GM23338 (cell line): ENCODE measurements around the gene ARFGAP2. TPM values are rescaled to one million over a fixed set of nuclear protein-coding genes. Genes with fewer than 3 reads are reported as not detected.

Experiments used
- ATAC-seq: fragments of 200-7000 bp; cut with Tn5 transposase; 3 replicates; pipeline ENCODE4 v1.9.1; 2020
- DNase-seq: peaks from one replicate; pipeline ENCODE4 v3.0.0-alpha.2; 2015; ENCODE audit warnings: low spot score
- H2AFZ ChIP-seq: fragments of 200-600 bp; sonication (generic); 2 replicates; pipeline ENCODE4 v1.8.0; 2016; ENCODE audit warnings: antibody characterized with exemption, mild to moderate bottlenecking, moderate library complexity
- H3F3A ChIP-seq: fragments of 200-600 bp; sonication (generic); replicated peaks from 2 replicates; pipeline ENCODE4 v1.8.0; 2017; ENCODE audit warnings: antibody characterized with exemption, mixed run types, low read depth
- H3K27ac ChIP-seq: fragments of 200-600 bp; sonication (generic); 2 replicates; pipeline ENCODE4 v1.6.1; 2016; ENCODE audit warnings: low read depth
- H3K27me3 ChIP-seq: fragments of 200-600 bp; sonication (generic); 2 replicates; pipeline ENCODE4 v1.8.0; 2016; ENCODE audit warnings: mild to moderate bottlenecking, mixed run types, moderate library complexity; ENCODE audit not compliant: insufficient read depth
- H3K36me3 ChIP-seq: fragments of 200-600 bp; sonication (generic); 2 replicates; pipeline ENCODE4 v1.8.0; 2016; ENCODE audit warnings: mild to moderate bottlenecking; ENCODE audit not compliant: insufficient read depth
- H3K4me1 ChIP-seq: fragments of 200-600 bp; sonication (generic); 2 replicates; pipeline ENCODE4 v1.8.0; 2016; ENCODE audit warnings: mild to moderate bottlenecking, moderate library complexity; ENCODE audit not compliant: insufficient read depth
- H3K4me2 ChIP-seq: fragments of 200-600 bp; sonication (generic); 2 replicates; pipeline ENCODE4 v1.7.1; 2017; ENCODE audit warnings: mixed run types
- H3K4me3 ChIP-seq: fragments of 200-600 bp; sonication (generic); 2 replicates; pipeline ENCODE4 v1.6.1; 2016; ENCODE audit warnings: mixed run types
- H3K79me2 ChIP-seq: fragments of 200-600 bp; sonication (generic); replicated peaks from 2 replicates; pipeline ENCODE4 v1.8.0; 2017; ENCODE audit warnings: mild to moderate bottlenecking; ENCODE audit not compliant: insufficient read depth
- H3K9me2 ChIP-seq: fragments of 200-600 bp; sonication (generic); 2 replicates; pipeline ENCODE4 v1.8.0; 2017; ENCODE audit not compliant: insufficient read depth
- H4K20me1 ChIP-seq: fragments of 200-600 bp; sonication (generic); replicated peaks from 2 replicates; pipeline ENCODE4 v1.8.0; 2017; ENCODE audit warnings: mild to moderate bottlenecking; ENCODE audit not compliant: insufficient read depth
- H3K27ac Mint-ChIP-seq: 2 replicates; pipeline ENCODE4 v1.8.0; 2020; ENCODE audit warnings: inconsistent platforms, mild to moderate bottlenecking, moderate library complexity, mixed read lengths
- H3K27me3 Mint-ChIP-seq: 3 replicates; pipeline ENCODE4 v1.8.0; 2022; ENCODE audit warnings: low read depth, mild to moderate bottlenecking, moderate library complexity, mixed read lengths, inconsistent platforms; ENCODE audit not compliant: insufficient read depth, poor library complexity
- H3K36me3 Mint-ChIP-seq: 3 replicates; pipeline ENCODE4 v1.8.0; 2021; ENCODE audit warnings: low read depth, mild to moderate bottlenecking, inconsistent platforms, moderate library complexity, mixed read lengths
- H3K4me1 Mint-ChIP-seq: 3 replicates; pipeline ENCODE4 v1.8.0; 2020; ENCODE audit warnings: mild to moderate bottlenecking, inconsistent platforms, mixed read lengths
- H3K4me3 Mint-ChIP-seq: 3 replicates; pipeline ENCODE4 v1.8.0; 2021; ENCODE audit warnings: moderate library complexity, mild to moderate bottlenecking, inconsistent platforms, mixed read lengths
- H3K9me3 Mint-ChIP-seq: 3 replicates; pipeline ENCODE4 v1.8.0; 2020; ENCODE audit warnings: moderate library complexity, mild to moderate bottlenecking, inconsistent platforms, mixed read lengths
- CREB1 ChIP-seq: fragments of 250-450 bp; sonication (Bioruptor Pico); IDR thresholded peaks from 2 replicates; pipeline ENCODE4 v1.5.0; 2020; ENCODE audit warnings: low read depth, mild to moderate bottlenecking, moderate library complexity
- ETS1 ChIP-seq: IDR thresholded peaks from 2 replicates; pipeline ENCODE4 v1.6.1; 2016; ENCODE audit warnings: antibody characterized with exemption
- EZH2 ChIP-seq: fragments of 200-600 bp; sonication (generic); IDR thresholded peaks from one replicate; pipeline ENCODE4 v1.8.0; 2017; ENCODE audit warnings: antibody characterized with exemption, mild to moderate bottlenecking, low read depth; ENCODE audit not compliant: unreplicated experiment
- EZH2phosphoT487 ChIP-seq: fragments of 200-600 bp; sonication (generic); IDR thresholded peaks from one replicate; pipeline ENCODE4 v1.8.1; 2018; ENCODE audit warnings: antibody characterized with exemption; ENCODE audit not compliant: unreplicated experiment
- JUNB ChIP-seq: IDR thresholded peaks from one replicate; pipeline ENCODE4 v1.6.1; 2016; ENCODE audit warnings: antibody characterized with exemption; ENCODE audit not compliant: unreplicated experiment
- NANOG ChIP-seq: IDR thresholded peaks from 2 replicates; pipeline ENCODE4 v1.6.1; 2016; ENCODE audit warnings: antibody characterized with exemption, borderline replicate concordance
- POLR2AphosphoS5 ChIP-seq: IDR thresholded peaks from 2 replicates; pipeline ENCODE4 v1.6.1; 2016; ENCODE audit warnings: antibody characterized with exemption, low read depth
- REST ChIP-seq: IDR thresholded peaks from one replicate; pipeline ENCODE4 v1.6.1; 2018; ENCODE audit warnings: antibody characterized with exemption; ENCODE audit not compliant: unreplicated experiment
- STAT1 ChIP-seq: IDR thresholded peaks from one replicate; pipeline ENCODE4 v1.6.1; 2016; ENCODE audit warnings: antibody characterized with exemption; ENCODE audit not compliant: unreplicated experiment
- ZNF114 ChIP-seq: fragments of 250-450 bp; sonication (Bioruptor Pico); IDR thresholded peaks from 2 replicates; pipeline ENCODE4 v1.5.0; 2020; ENCODE audit warnings: mild to moderate bottlenecking, moderate library complexity
- ZNF331 ChIP-seq: fragments of 250-450 bp; sonication (Bioruptor Pico); IDR thresholded peaks from 2 replicates; pipeline ENCODE4 v1.5.0; 2020; ENCODE audit warnings: low read depth, mild to moderate bottlenecking, moderate library complexity
- polyA plus RNA-seq: library from polyadenylated mRNA; unstranded; fragments of >200 nt; fragmentation: Nextera tagmentation; extraction: Ambion mirVana; gene quantifications from 2 replicates; pipeline ENCODE4 v1.2.1, GENCODE V29; 2016
- total RNA-seq: library from RNA; depleted of rRNA; stranded (reverse); fragments of >200 nt; shearing (Covaris generic); gene quantifications from 2 replicates; pipeline ENCODE4 v1.2.3, GENCODE V29; 2014

ARFGAP2 gene
- total and polyA plus RNA-seq, 2 experiments from 2014 or later: 25.6 to 122 TPM

DNA sequence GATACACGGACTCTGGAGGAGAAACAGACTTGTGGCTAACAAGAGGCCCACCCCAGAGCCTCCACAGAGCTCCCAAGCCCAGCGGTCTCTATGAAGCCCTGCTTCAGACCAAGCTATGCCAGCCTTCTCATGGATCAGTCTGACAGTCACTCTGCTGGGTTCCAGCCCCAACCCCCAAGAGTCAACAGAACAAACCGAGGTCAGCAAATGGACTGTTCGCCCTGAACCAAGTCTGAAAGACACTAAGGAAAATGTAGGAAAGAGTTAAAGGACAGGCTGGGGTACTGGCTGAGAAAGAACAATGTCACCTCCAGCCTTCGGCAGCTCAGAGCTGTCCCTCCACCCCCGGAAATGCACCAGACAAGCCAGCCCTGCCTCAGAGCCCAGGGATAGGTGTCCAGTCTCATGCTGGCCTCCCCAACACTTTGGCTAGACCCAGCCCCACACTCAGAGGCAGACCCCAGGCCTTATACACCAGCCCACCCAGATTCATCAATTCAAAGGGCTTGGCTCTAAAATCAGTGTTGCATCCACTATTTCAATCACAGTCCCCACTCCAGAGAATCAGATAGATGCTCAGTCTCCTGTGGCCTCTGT lies 3.8 kb downstream of the ARFGAP2 start (continued):
- no peak for TF ChIP-seq REST
- TF ChIP-seq STAT1: no peak
- no peak for TF ChIP-seq POLR2AphosphoS5
- no peak for TF ChIP-seq NANOG
- no peak for TF ChIP-seq ZNF331 (CRISPR knock-in tag)
- no peak for TF ChIP-seq JUNB
- TF ChIP-seq ETS1: no peak
- no peak for TF ChIP-seq EZH2phosphoT487
- no peak for TF ChIP-seq EZH2
- TF ChIP-seq CREB1 (CRISPR knock-in tag): no peak
- no peak for TF ChIP-seq ZNF114 (CRISPR knock-in tag)

DNA sequence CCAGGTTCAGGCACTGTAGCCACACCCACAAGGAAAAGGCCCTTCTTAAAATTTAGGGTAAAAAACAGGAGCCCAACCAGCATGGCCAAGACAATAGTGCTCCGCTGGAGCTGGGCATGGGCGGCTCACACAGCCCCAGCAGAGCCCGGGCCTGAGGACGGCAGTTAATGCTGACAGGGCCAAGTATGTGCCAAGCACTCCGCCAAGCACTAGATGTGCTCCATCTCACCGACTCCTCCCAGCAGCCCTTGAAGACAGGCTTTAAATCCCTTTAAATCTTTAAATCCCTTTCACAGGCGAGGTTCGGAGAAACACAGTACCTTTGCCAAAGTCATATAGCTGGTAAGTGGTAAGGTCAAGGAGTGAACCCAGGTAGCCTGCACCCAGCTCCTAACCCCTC lies 4.8 kb downstream of the ARFGAP2 start:
- Mint-ChIP-seq H3K36me3 (peaks cover 63% of the 10 kb centered on the region), H3K4me3 (no peak overlapping the region), H3K27me3 (peaks cover 14% of the 10 kb centered on the region), H3K9me3 (no peaks in the 10 kb centered on the region), H3K4me1 (peaks cover 8% of the 10 kb centered on the region), H3K27ac (no peak overlapping the region)
- TF ChIP-seq NANOG (no peak), STAT1 (no peak), POLR2AphosphoS5 (no peak)
- H3K36me3 ChIP-seq: peaks cover 37% of the 10 kb centered on the region
- no peak overlapping the region for H3K4me2 ChIP-seq
- no peak overlapping the region for H2AFZ ChIP-seq
- peaks cover 5% of the 10 kb centered on the region; the same call in 1 of the 2 replicates for H3K4me1 ChIP-seq
- H3F3A ChIP-seq: 0 out of 2 replicates have a peak, but pooled peaks cover 6% of the 10 kb centered on the region
- ATAC-seq (no peak), DNase-seq (no peak)
- H3K4me3 ChIP-seq: no peak overlapping the region
- H3K79me2 ChIP-seq: peaks cover 60% of the 10 kb centered on the region
- H3K27me3 ChIP-seq: no peaks in the 10 kb centered on the region
- no peaks in the 10 kb centered on the region for H3K9me2 ChIP-seq
- peaks cover 26% of the 10 kb centered on the region for H4K20me1 ChIP-seq
- no peak overlapping the region for H3K27ac ChIP-seq
